ENCODE results near the gene ZNF778.

DNA sequence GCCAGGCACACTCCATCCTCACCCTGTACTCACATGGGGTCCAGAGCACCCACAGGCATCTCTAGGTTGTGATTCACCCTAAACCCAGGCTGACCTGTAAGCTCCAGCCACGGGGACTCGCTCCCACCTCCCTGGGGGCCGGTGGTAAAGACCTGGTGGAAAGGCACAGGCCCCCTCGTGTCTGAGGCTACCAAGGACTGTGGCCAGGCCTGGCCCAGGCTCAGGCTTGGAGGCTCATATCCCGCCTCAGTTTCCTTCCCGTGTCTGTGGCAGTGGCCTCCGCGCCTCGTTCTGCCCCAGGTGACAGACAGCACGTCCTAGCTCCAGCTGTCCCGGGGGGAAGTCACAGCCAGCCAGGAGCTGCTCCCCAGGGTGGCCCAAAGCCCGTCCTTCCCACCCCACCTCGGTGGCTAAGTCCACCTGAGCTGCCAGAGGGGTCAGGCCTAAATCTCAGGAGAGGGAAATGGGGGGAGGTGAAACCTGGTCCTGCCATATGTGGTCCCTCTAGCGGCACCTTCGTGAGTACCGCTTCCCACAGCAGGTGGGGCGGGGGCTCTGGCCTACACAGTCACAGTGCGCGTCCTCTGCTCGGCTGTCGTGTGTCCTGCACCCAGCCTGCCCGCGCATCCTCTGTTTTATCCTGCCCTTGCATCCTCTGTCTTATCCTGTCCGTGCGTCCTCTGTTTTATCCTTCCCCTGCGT is 33.4 kb upstream of the ZNF778 start:
- TF ChIP-seq FOXP2 (optimal IDR thresholded peaks at IDR 0.05; ENCODE audit: control extremely low read depth, extremely low read length, insufficient read depth) (no peak), POLR2AphosphoS5 (IDR thresholded peaks at IDR 0.05; ENCODE audit: borderline replicate concordance, low read depth, low read length) (no peak)
